Muscle of back (tissue), 13 donors: Measurements from ENCODE around the gene SYT9. TPM values are rescaled to one million over a fixed set of nuclear protein-coding genes. Genes with fewer than 3 reads are reported as not detected.

Experiments used
- DNase-seq, 3 donors: peaks; one replicate each; pipeline versions ENCODE4 v3.0.0 to v3.0.0-alpha.2; 2013
- long read RNA-seq, 9 donors: transcript quantifications; one replicate each; lab custom pipeline, GENCODE V29; 2026
- polyA plus RNA-seq, 10 donors: library from polyadenylated mRNA; unstranded; fragments of 120-200 nt; gene quantifications; one replicate each; pipeline ENCODE4 v1.2.1, GENCODE V29; 2013; ENCODE audit not compliant: insufficient read length in 10 of 10

Gene SYT9, protein sequence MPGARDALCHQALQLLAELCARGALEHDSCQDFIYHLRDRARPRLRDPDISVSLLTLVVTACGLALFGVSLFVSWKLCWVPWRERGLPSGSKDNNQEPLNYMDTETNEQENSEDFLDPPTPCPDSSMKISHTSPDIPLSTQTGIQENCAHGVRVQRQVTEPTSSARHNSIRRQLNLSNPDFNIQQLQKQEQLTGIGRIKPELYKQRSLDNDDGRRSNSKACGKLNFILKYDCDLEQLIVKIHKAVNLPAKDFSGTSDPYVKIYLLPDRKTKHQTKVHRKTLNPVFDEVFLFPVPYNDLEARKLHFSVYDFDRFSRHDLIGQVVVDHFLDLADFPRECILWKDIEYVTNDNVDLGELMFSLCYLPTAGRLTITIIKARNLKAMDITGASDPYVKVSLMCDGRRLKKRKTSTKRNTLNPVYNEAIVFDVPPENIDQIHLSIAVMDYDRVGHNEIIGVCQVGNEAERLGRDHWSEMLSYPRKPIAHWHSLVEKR
- polyA plus RNA-seq: 1 to 10 TPM in 2 of 10 donors, under 1 TPM in 8; 0.17 to 2.8 (median 0.40) TPM
- long read RNA-seq, donor 1: 0 reads
- long read RNA-seq, donor 2: 0 reads
- long read RNA-seq, donor 3: 0 reads
- long read RNA-seq, donor 4: 0 reads
- long read RNA-seq, donor 5: 0 reads
- long read RNA-seq, donor 6: 0 reads
- long read RNA-seq, donor 7: 0 reads
- long read RNA-seq, donor 8: 0 reads
- long read RNA-seq, donor 9: 0 reads

DNA sequence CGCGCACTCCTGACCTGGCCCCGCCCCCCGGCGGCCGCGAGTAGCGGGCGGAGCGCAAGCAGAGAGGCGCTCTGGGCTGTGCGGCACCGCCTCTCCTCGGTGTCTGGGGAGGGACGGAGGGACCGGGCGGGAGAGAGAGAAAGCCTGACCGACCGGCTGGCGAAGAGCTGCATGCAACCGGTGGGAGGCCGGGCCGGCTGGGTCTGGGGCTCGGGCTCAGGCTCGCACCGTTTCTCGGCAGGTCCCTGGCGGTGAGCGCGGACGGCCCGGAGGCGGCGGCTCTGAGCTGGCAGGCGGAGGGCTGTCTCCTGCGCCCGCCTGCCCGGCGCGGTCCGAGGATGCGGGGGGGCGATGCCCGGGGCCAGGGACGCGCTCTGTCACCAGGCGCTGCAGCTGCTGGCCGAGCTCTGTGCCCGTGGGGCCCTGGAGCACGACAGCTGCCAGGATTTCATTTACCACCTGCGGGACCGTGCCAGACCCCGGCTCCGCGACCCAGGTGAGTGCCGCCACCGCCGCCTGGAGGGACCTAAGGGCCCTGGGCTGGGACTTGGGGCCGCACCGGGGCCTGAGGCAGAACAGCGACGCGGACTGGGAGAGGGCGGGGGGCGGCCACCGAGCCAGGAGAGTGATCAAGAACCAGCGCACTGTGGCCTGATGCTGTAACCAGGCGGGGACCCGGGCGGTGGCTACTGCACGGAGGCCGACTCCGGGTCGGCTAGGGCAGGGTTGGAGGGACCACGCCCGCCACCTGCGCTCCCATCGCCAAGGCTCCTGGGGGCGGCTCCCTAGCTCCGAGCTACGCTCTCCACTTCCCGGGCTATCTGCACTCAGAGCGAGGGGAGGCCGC lies at the start of gene SYT9:
Gene SYT9, plus strand, starts transcription at position 69 of the 847 bp plus-strand sequence. Its CDS starts 283 bp downstream, at position 352.
- DNase-seq: peak; percentile 5 to 73 (median 27)

DNA sequence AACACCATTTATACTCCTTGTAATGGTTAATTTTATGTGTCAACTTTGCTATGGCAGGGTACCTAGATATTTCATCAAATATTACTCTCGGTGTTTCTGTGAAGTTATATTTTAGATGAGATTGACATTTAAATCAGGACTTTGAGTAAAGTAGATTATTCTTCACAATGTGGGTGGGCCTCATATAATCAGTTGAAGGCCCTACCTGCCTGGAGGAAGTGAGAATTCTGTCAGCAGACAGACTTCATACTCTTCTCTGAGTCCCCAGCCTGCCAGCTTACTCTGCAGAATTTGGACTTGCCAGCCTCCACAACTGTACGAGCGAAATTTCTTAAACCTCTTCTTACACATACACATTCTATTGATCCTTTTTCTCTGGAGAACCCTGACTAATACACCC lies 49.3 kb upstream of the SYT9 start:
- no peak for DNase-seq

DNA sequence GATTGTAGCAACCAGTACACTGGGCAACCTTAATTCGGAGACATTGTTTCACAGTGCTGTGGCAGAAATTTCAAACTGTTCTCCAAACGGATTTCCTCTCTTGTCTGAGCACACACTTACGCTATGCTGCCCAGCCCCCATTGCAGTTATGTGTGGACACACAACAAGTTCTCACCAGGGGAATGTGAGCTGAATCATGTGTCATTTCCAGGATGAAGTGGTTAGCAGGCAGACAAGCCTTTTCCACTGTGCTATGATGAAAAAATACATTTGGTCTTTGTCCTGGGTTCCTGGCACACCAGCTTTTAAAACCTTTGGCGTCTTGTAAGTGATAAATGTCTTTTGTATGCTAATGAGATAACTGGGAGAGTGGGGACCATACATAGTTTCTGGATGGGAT lies 46.9 kb upstream of the SYT9 start:
- peak in 1 of 3 donors; percentile 66 for DNase-seq

DNA sequence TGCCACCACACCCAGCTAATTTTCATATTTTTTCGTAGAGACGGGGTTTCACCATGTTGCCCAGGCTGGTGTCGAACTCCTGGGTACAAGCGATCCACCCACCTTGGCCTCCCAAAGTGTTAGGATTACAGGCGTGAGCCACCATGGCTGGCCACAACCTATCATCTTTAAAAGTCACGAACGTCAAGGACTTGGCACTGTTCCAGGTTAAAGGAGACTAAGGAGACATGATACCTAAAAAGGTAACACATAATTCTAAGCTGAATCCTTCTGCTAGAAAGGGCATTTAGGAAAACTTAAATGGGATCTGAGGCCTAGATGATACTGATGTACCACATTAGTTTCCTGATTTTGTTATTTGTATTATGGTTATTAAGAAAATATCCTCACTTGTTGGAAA lies 43.3 kb upstream of the SYT9 start:
- DNase-seq: no peak

DNA sequence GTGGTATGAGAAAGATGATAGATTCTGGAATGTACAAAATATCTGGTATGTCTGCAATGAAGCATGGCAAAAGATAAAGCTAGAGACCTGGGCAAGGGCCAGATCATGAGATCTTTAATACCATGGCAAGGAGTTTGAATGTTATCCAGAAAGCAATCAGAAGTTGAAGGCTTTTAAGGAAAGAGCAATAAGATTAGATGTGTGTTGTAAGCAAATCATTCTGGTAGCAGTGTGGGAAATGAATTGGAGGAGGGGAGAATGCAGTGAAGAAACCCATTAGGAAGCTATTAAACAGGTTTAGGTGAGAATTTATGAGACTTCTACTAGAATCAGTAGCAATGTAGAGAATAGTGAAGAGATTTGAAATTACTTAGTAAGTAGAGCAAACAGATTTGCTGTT lies 32.2 kb upstream of the SYT9 start:
- DNase-seq: no peak

DNA sequence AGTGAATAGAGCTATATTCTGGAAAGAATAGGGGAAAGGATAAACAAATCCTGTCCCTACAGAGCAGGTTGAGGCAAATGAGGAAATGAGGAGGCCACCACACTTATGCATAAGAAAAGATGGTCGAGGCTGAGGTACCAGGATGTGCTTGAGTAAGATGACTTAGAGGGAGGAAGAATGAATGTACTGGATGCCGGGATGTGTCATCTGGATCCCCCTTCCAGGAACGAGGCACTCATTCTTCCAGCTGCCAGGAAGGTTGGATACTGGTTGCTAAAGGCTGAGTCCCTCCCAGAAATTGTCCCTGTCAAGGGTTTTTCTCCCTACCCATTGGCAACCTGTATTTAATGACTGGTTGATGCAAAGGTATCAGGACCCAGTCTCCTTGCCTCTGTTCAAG lies 31.1 kb upstream of the SYT9 start:
- DNase-seq: no peak

DNA sequence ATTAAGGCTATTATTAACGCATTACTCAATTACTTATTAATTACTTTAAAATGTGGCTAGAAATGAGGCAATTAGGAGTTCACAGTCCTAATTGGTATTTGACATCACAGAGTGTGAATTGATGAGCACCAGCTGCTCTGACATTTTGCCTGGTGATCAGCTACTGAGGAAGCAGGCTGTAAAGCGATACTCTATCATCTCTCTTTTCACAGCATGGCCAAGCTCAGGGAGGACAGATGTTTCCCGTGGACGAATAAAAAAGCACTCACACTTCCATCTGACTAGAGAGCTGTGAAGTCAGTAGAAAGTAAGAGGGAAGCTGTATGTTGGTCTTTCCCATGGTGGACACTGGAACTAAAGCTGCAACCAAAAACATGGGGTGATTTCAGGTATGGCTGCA lies 29.1 kb upstream of the SYT9 start:
- no peak for DNase-seq

DNA sequence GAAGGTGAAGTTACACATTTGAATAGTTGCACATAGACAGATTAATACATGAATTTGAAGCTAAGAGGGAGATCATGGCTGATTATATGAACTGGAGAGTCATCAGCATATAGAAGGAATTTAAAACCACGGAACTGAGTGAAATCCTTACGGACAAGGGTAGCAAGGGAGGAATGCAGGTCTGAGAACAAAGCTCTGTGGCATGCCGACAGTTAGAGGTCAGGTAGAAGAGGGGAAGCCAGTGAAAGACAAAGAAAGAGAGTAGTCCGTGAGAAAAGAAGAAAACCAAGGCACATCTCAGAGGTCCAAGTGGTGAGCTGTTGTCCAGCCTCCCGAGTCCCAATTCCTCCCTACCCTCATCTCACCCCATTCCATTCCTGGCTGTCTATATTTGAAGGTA lies 11.8 kb upstream of the SYT9 start:
- DNase-seq: no peak

DNA sequence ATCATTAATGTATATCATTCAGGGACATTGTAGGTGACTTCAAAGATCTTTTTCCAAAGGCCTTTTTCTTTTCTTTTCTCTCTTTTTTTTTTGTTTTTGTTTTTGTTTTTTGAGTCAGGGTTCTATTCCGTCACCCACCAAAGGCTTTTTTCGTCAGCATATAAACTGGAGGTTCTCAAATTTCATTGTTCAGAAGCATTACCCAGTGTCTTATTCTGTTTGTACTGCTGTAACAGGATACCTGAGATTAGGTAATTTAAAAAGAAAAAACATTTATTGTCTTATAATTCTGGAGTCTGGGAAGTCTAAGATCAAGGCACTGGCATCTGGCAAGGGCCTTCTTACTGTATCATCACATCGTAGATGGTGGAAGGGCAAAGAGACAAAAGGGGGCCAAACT lies 6.4 kb upstream of the SYT9 start:
- DNase-seq: no peak

DNA sequence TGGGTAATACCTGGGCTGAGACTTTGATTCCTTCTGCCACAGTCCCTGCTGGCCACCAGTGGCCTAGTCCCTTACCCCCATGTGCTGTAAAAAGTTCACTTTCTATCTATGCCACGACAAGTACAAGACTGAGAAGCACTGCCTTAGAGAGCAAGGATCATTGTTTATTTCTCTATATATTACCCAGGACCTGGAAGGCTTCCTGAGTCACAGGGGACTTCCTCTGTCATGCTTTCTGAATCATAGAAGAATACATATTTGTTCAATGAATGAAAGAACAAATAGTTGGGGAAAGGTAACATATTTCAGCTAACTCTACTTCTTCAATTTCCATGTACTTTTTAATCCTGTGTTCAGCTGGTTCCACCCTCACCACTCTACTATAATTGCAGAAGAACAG lies 5.5 kb upstream of the SYT9 start:
- DNase-seq: no peak

DNA sequence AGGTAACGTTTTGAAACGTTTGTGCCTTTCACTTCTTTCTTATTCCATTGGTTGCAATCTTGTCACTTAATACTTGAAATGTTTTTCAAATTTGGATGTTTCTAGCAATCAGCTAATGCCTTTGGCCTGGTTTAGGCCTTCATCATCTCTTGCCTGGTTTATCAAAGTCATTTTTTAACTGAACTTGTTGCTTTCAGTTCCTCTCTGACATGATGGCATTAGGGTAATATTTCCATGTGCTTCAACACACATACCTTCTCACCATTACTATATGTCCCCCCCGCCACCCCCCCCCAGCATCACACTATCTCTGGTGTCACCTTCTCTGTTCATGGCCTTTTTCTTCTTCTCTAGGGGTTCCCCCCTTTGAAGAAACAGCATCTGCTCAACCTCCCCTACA lies 1.5 kb upstream of the SYT9 start:
- no peak for DNase-seq

DNA sequence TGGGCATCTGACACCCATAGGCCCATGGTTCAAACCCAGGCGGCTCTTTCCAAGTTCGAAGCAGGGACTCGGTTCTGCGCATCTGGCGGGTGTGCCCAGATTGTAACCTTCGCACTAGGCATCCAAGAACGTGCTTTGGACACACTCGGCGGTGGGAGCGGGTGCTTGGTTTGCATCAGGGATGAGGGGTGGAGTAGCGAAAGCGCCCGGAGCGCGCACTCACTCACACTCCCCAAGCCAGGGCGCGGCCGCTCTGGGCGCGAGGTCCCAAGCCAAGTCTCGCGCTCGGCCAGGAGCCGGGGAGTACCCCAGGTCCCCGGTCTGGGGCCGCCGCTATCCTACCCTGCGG lies 243 bp upstream of the SYT9 start:
- no peak for DNase-seq

DNA sequence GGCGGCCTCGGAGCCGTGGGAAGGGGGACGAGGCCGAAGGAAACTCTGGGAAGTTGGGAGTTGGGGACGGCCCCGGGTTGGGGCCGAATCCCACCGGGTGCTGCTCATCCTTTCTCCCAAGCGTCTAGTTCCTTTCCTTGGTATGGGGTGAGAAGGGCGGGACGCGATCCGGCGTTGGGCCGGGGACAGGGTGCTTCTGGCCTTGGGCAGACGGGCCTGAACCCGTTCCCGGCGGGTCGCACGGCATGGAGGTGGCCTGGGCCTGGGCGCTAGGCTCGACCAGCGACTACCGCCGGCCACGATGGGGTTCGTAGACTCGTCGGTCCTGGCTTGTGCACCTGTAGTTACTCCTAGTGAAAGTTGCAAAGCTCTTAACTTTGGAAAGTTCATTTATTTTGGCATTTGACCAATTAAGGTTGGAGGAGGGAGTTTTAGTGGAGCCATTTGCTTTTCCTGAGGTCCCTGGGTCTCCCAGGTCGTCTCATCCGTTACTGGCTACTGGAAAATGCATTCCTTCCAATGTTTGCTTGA lies 1.0 kb downstream of the SYT9 start:
- DNase-seq: no peak

DNA sequence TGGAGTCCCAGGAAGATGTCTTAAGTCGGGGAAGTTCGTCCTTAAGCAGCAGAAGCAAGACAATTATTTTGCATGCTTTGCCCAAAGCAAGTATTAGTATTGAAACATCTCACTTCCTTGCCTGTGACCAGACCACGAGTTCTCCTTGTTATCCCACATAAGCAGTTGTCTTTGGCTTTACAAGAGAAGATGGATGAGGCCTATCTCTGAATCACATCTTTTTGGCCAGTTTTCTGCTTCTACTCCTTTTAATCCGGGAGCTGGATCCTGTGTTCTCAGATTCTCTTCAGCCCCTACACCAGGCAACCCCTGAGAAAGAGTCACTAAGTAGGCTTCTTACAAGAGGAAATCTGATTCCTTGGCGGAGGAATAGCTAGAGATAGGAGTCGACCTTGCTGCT lies 2.1 kb downstream of the SYT9 start:
- no peak for DNase-seq

DNA sequence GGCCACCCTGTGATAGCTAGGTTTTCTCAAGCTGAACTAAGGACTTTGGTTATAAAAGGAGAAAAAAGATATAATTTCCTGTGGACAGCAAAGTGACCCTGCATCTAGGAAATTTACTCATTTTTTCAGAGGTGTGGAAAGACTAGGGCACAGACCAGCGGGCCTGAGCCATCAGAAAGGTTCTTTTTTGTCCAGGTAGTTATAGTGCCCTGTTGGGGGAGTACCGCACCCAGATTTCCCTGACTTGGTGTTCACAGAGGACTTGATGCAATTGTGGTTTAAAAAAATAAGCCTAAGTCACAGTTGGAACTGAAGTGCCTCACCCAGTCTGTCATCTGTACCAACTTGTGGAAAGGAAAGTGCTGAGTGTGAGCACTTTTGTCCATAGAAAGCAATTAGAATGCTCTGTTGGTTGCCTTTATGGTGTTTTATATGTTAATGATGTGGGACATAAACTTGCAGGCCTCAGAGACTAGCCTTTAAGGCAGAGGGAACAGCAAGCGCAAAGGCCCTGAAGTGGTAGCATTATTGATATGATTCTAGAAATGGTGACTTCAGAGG lies 3.1 kb downstream of the SYT9 start:
- DNase-seq: no peak

DNA sequence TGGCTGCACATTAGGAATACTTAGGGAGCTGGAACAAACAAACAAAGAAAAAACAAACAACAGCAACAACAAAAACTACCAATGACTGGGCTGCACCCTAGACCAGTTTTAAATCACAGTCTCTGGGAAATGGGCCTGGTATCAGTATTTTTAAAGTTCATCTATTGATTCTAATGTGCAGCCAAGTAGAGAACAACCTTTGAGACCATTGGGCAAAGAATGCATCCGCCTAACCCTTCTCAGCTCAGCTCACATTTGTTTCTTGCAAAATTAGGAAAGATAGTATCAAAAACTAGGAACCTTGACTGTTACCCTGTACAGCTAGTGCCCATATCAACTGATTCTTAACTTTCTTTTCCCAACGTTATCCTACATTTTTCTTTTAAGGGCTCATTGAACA lies 5.2 kb downstream of the SYT9 start:
- DNase-seq: no peak

DNA sequence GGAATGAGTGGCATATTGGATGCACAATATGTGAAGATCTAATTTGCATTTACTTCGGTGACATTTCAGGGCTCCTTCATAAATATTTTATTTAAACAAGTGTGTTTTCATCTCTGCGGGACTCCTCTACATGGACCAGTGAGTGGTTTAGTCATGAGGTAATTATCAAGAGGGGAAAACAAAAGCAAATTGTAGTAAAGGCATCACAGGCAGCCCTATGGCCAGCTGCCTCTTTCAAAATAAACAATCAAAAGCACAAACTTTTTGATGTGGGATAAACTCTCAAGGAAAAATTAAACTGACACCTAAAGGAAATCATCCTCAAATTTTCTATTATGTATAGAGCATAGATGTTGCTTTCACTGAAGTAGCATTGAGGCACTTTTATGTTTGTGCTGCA lies 6.0 kb downstream of the SYT9 start:
- no peak for DNase-seq

DNA sequence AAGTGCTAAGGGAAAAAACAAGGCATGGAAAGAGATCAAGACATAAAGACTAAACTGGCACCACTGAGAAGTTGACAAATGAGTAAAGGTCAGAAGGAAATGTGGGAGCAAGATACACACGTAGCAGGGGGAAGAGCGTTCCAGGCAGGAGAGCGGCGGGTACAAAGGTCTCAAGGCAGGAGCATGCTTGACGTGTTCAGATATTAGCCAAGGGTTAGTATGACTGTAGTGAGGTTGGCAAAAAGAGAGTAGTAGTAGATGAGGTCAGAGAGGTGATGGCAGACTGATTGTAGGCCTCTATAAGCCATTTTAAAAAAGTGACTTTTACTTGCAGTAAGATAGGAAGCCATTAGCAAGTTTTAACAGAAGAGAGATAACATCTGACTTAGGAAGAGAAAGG lies 9.9 kb downstream of the SYT9 start:
- DNase-seq: no peak

DNA sequence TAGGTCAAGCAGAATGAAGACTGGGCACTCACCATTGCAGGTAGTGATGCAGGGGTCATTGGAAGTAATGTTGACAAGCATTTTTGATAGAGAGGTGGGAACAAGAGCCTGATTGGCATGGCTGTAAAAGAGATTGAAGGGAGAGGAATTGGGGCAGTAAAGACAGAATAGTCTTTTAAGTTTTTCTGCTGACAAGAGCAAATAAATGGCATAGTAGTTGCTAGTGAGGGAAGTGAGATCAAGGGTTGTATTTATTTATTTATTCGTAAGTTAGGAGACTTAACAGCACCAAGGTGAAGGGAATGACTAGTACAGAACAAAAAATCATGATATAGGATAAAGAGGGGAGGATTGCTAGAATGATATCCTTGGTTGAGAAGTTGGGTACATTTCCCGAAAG lies 11.0 kb downstream of the SYT9 start:
- DNase-seq: no peak

DNA sequence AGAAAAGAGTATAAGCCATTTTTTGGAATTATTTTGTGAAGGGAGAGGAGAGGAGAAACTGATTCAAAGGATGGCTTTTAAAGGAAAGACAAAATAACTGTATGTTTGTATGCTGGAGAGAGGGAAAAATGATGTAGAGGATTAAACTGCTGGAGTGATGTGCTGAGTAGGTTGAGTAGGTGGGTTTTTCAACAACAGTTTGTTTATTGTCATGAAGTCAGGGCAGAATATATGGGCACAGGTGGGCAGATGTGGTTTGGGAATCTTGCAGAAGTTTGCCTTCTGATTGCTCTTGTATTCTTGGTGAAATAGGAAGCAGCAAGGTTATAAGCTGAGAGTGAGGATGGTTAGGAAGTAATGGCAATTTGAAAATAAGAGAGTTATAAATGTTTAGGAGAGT lies 12.1 kb downstream of the SYT9 start:
- no peak for DNase-seq

DNA sequence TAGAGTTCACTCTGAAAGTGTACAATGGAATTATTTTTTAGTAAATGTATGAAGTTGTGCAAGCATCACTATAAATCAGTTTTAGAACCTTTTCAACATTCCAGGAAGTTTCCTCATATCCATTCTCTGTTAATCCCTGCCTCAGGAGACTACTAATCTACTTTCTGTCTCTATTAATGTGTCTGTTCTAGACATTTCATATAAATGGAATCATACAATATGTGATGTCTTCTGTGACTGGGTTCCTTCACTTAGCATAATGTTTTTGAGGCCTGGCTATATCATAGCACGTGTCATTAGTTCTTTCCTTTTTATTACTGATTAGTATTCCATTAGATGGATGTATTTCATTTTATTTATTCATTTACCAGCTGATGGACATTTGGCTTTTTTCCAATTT lies 17.1 kb downstream of the SYT9 start:
- no peak for DNase-seq

DNA sequence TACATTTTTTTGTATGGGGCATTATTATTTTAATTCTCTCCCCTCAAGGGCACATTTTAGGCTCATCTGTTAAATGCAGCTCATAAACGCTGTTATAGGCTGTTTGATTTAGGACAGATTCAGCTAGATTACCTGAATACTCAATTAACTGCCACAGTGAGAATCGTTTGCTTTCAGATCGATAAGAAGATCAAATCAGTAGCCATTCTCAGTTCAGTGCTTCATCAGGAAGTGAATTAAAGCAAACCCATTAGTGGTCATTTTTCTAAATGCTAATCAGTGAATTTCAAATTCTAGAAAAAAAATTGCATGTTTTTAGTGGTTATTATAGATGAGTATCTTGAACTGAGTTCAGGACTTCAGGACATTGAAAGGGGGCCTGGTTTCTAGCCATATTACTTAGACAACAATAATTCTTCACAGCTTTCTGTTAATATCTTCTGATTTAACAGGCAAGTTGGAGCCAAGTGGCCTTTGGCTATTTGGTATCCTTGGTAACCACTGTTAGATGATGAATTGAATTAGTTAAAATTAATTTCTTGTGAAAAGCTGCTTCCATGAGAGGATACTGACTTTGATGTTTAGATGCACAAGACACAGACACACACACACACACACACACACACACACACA lies 18.6 kb downstream of the SYT9 start:
- DNase-seq: no peak
